ENCODE results near the gene BAIAP2.

The BAIAP2 gene

GRCh38 chr17:81091774-81092517, 57.0 kb downstream of the BAIAP2 start:
- TF ChIP-seq POLR2A (IDR thresholded peaks at IDR 0.05; ENCODE audit: low read depth, low read length), result no peak
- FAIRE-seq (no peak), DNase-seq (ENCODE audit: insufficient read length, low spot score) (no peak)

GRCh38 chr17:81092518-81093095, 57.7 kb downstream of the BAIAP2 start:
- FAIRE-seq, result no peak
- TF ChIP-seq POLR2A (IDR thresholded peaks at IDR 0.05; ENCODE audit: low read depth, low read length), result no peak

GRCh38 chr17:81093619-81094508, 58.9 kb downstream of the BAIAP2 start:
- FAIRE-seq, result no peak
- TF ChIP-seq POLR2A (IDR thresholded peaks at IDR 0.05; ENCODE audit: low read depth, low read length), result no peak
- no peak for DNase-seq (ENCODE audit: insufficient read length, low spot score)

More at GRCh38 chr17:81092518-81093095, 57.7 kb downstream of the BAIAP2 start:
- DNase-seq (ENCODE audit: insufficient read length, low spot score), result no peak

DNA sequence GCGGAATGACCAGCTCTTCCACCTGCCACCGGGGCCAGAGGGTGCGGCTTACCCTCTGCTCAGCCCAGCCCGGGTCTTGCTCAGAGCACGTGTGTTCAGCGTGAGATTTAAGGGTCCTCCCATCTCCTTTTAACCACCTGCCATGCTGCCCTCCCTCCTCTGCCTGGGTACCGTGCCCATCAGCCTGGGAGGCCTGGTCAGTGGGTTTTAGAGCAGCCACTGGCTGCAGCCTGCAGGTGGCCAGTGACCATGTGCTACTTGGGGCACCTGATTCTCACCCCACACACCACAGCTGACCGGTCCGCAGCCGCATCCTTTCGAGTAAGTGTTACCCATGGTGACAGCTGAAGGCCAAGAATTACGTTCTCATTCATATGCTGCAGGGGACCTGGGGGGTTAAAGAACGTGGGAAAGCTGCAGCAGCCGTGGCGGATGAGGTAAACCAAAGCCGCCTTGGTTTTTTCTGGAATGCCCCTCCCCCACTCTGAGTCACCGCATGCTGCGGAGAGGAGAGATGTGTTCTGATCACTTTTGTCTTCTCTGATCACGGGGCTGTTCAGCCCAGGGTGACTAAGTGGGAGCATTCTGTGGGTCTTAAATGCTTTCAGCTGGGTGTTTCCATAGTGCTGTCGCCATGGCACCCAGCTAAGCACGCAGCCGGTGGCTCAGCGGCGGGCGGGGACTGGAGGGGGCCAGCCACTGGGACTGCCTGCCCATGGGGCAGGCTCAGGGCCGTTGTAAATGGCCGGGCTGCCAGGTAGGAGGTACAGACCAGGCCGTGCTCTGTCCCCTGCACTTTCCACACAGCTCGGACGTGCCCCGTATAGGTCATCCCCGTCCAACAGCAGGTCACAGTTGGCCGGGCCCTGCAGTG, 59.8 kb downstream of the BAIAP2 start:
- no peak for TF ChIP-seq POLR2A (IDR thresholded peaks at IDR 0.05; ENCODE audit: low read depth, low read length)
- FAIRE-seq, result peak; percentile 52
- DNase-seq (ENCODE audit: insufficient read length, low spot score), result peak; percentile 98

DNA sequence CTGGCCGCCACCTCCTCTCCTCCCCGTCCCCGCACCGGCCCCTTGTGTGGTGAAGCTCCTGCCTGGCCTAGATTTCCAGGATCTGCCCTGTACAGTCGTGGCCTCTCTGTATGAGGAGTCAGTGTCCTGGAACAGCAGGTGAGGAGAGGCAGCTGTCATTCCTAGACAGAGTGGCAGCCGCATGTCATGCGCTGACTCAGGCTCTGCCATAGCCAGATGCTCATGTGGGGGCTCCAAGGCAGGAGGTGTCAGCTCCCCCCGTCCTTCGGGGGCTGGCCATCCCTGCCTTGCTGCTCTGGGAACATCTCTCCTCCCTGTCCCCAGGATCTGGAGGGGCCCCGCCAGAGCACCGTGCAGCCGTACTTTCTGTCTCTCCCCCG, 60.4 kb downstream of the BAIAP2 start:
- no peak for FAIRE-seq
- no peak for DNase-seq (ENCODE audit: insufficient read length, low spot score)
- TF ChIP-seq POLR2A (IDR thresholded peaks at IDR 0.05; ENCODE audit: low read depth, low read length), result no peak

DNA sequence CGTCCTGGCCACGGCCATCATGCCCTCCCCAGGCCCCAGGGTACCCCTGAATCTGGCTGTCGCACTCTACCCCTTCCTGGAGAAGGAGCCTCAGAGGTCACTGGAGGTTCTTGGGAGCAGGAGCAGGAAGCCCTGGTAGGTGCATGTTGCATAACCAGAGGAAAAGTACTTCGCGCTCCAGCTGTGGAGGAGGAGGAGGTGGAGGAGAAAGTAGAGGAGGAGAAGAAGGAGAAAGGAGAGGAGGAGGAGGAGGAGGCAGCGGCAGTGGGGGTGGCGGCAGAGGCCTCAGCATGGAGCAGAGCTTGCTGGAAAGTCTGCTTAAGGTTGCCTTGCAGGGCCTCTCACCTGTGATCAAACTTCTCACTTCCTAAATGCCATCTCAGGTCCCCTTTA, 61.8 kb downstream of the BAIAP2 start:
- DNase-seq (ENCODE audit: insufficient read length, low spot score), result no peak
- TF ChIP-seq POLR2A (IDR thresholded peaks at IDR 0.05; ENCODE audit: low read depth, low read length), result no peak
- no peak for FAIRE-seq

DNA sequence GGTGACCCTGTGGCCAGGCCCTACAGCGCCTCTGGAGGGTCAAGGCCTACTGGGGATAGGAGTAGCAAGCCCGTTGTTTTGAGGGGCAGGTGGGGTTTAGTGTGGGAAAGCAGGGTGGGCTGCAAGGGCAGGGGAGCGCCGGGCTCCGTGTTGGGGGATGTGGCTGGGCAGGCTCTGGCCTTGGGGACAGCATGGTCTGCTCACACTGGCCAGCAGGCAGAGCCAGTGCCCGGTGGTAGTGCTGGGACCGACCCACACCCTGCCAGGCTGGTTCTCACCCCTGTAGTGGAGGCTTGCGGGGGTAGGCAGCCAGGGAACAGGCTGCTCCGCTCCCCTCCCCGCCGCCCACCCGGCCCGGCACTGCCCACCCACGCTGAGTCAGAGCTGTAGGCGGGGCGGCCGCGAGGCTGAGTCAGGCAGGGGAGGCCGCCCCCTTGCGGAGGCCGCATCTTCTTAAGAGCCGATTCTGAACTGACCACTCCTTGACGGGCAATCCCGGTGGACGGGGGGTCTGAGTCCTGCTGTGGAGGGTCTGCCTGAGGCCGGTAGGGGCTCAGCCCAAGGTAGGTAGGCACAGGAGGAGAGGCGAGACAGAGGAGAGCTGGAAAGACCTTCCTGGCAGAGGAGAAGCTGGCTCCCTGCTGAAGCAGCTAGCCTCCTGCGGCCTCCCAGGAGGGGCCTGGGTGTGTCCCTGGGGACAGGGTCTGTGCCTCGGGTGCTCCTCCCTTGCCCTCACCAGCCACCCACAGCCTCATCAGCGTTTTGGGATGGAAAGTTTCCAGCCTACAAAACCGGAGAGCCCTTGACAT, 62.4 kb downstream of the BAIAP2 start:
- no peak for FAIRE-seq
- TF ChIP-seq POLR2A (IDR thresholded peaks at IDR 0.05; ENCODE audit: low read depth, low read length), result peak; percentile 32; the same call in 1 of the 2 replicates
- DNase-seq (ENCODE audit: insufficient read length, low spot score), result peak; percentile 85

DNA sequence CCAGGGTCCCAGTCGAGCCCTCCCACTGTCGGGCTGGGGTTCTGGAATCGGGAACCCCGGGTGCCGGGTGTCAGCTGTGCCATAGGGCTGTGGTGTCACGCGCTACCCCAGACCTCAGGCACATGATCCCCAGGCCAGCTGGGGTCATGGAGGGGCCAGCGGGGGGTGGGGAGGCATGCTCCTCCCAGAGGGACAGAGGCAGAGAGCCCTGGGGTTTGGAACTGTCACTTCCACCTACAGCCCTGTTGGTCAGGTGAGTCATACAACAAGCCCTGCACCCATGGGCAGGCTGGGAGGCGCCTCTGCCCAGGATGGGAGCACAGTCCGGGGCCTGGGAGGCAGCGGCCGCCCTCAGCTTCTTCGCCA, 63.0 kb downstream of the BAIAP2 start:
- peak; percentile 95 for DNase-seq (ENCODE audit: insufficient read length, low spot score)
- no peak for TF ChIP-seq POLR2A (IDR thresholded peaks at IDR 0.05; ENCODE audit: low read depth, low read length)
- no peak for FAIRE-seq

GRCh38 chr17:81099888-81100287, 64.9 kb downstream of the BAIAP2 start:
- DNase-seq (ENCODE audit: insufficient read length, low spot score), result no peak
- no peak for TF ChIP-seq POLR2A (IDR thresholded peaks at IDR 0.05; ENCODE audit: low read depth, low read length)
- no peak for FAIRE-seq

DNA sequence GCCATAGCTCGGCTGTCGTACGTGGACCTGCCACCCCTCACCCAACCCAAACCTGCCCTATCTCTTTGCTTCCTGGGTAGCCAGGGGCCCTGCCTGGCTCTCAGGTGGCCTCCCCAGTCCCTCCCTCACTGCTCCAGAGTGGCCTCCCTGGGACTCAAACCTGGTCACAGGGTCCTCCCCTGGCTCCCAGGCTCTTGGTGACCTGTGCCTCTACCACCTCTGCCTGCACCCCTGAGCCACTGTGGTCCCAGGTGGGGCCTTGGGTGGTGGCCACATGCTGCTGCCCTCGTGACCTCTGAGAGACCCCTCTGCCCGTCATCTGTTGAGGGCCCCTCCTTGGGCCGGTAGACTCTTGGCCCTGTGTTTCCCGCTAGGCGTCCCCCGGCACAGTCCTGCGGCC, 65.7 kb downstream of the BAIAP2 start:
- DNase-seq (ENCODE audit: insufficient read length, low spot score) (no peak), FAIRE-seq (no peak)
- no peak for TF ChIP-seq POLR2A (IDR thresholded peaks at IDR 0.05; ENCODE audit: low read depth, low read length)

- DNase-seq (ENCODE audit: insufficient read length, low spot score) (peak; percentile 93), FAIRE-seq (no peak)
- TF ChIP-seq POLR2A (IDR thresholded peaks at IDR 0.05; ENCODE audit: low read depth, low read length), result no peak
Observed at GRCh38 chr17:81101614-81102306, 66.8 kb downstream of the BAIAP2 start.

DNA sequence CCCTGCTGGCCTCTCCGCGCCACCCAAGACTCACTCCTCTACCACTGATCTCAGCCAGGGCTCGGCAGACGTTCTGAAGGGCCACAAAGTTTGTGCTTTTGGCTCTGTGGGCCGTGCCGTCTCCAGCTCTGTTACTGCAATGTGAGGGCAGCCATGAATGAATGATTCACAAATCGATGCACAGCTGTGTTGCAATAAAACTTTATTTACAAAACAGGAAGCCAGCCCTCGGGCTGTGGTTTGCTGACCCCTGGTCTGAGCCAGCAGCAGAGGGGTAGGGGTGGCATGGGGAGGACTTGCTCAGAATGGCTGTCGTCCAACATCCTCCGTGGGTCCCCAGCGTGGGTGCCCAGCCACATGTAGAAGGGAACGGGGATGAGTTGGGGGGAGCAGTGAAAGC, 67.4 kb downstream of the BAIAP2 start:
- no peak for FAIRE-seq
- no peak for TF ChIP-seq POLR2A (IDR thresholded peaks at IDR 0.05; ENCODE audit: low read depth, low read length)
- DNase-seq (ENCODE audit: insufficient read length, low spot score), result no peak
